Activated CD4-positive, alpha-beta T cell treated with anti-CD3 and anti-CD28 coated beads for 48 hours (primary cell): ENCODE data around the gene ELAVL1.

Source experiments
- DNase-seq: peaks from one replicate; pipeline ENCODE4 v3.0.0-alpha.2; 2020

ELAVL1 gene

DNA sequence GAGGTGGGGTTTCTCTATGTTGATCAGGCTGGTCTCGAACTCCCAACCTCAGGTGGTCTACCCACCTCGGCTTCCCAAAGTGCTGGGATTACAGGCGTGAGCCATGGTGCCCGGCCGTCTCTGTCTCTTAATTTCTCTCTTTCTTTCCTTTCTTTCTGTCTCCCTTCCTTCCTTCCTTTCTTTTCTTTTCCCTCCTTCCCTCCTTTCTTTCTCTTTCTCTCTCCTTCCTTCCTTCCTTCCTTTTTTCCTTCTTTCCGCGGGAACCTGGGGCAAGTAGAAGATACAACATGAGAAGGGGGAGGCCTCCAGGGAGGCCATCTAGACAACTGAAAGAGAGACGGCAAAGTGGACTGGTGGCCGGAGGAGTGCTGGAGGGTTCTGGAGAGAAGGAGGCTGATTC lies 15.2 kb upstream of the ELAVL1 start:
- no peak for DNase-seq

DNA sequence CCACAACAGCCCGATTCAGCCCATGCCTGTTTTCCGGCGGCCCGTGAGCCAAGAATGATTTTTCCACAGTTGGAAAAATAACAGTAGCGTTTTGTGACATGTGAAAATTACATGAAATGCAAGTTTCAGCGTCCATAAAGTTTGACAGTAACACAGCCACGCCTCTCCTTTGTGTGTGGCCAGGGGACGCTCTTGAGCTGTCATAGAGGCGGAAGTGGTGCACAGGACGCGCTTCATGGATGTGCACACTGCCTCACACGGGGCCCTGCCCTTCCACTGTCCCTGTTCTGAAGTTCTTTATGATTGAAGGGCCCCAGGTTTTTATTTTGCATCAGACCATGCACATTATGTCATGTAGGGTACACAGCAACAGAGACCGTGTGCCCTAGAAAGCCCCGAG lies 12.4 kb upstream of the ELAVL1 start:
- DNase-seq, result peak; percentile 48

- DNase-seq, result peak; percentile 31
Measured at GRCh38 chr19:8004723-8005513, 523 bp downstream of the ELAVL1 start.

- DNase-seq, result no peak
Measured at GRCh38 chr19:8004001-8004400, 1.4 kb downstream of the ELAVL1 start.

DNA sequence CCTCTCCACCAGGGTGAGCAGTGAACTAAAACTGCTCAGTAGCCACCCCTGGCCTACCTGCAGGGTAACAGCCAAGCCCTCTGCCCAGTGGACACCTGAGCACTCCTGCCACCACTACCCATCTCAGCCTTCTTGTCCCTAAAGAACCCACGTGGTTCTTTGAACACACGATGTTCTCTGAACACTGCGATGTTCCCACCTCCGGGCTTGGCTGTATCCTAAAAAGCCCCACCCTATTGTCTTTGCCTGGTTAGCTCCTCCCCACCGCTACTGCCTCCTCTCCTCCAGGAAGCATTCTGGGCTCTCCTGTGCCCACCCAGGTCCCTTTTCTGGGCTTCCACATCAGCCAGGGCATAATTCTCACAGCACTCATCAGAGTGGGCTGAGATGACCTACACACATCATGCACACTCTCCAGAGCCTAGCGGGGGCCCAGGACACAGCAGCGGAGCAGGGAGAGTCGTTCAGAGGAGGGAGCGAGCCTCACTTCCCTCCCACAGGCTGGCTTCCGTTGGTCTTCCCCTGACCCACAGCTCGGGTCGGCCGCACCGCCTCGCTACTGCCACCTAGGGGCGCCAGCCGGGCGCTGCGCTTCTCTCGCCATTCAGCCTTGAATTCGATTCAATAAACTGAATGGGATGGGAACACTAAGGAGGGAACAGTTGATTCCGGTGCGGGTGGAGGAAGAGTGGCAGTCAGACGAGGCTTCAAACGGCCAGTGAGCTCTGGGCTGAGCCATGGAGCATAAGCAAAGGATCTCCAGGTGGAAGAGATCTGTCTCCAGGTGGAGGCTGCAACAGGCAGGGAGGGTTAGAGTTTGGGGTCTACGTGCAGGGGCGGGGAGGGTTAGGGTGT lies 3.2 kb downstream of the ELAVL1 start:
- DNase-seq, result peak; percentile 86

DNA sequence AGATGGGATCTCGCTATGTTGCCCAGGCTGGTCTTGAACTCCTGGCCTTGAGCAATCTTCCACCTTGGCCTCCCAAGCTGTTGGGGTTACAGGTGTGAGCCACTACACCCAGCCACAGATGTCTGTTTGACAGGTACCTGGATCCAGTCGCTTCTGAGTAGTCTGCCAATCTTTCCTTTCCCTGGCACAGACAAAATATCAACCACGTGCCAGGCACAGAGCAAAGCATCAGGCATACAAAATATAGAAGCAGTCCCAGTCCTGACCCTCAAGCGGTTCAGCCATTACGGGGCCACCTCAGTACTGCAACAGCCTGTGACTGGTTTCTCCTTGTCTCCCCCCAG lies 3.8 kb downstream of the ELAVL1 start:
- DNase-seq, result no peak

- DNase-seq, result no peak
Measured at GRCh38 chr19:8000298-8001038, 5.0 kb downstream of the ELAVL1 start.

GRCh38 chr19:7999376-7999775 lies 6.1 kb downstream of the ELAVL1 start:
- DNase-seq, result no peak

DNA sequence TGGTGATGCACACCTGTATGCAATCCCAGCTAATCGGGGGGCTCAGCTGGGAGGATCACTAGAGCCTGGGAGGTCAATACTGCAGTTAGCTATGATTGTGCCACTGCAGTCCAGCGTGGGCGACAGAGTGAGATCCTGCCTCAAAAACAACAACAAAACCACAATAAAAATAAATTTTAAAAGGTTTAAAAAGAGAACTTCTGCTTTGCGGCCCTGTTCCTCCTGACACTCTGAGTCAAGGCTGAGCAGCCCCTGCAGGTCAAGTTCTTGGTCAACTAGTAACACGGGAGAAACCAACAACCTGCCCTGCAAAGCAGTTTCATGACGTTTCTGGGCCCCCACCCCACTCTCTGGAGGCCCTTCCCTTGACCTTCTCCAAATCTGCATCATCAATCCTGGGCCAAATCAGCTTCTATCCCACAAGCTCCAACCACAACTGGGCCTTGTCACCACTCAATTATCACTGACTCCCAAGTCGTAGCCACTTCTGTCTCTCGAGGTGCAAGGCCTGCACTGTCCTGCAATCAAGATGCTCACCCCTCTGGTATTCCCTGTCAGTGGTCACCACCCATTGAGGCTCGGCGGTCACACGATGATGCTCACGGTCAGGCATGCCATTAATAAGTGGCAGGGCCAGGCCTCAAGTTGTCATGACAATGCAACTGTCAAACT lies 7.5 kb downstream of the ELAVL1 start:
- DNase-seq, result no peak

DNA sequence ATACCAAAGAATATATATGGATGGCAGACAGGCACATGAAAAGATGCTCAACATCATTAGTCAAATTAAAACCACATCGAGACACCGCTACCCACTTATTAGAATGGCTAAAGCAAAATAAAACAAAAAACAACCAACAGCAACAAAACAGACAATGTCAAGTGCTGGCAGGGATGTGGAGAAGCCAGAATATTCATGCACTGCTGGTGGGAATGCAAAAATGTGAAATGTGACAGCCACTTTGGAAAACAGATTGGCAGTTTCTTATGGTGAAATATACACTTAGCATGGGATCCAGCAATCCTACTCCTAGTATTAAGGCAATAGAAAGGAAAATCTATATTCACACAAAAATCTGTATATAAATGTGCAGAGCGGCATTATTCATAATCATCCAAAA lies 8.6 kb downstream of the ELAVL1 start:
- no peak for DNase-seq

DNA sequence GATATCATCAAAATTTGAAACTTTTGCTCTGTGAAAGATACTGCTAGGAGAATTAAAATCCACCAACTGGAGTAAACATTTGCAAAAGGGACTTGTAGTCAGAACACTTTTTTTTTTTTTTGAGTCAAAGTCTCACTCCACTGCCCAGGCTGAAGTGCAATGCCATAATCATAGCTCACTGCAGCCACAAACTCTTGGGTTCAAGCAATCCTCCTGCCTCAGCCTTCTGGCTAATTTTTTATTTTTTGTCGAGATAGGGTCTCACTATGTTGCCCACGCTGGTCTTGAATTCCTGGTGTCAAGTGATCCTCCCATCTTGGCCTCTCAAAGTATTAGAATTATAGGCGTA lies 9.7 kb downstream of the ELAVL1 start:
- no peak for DNase-seq

DNA sequence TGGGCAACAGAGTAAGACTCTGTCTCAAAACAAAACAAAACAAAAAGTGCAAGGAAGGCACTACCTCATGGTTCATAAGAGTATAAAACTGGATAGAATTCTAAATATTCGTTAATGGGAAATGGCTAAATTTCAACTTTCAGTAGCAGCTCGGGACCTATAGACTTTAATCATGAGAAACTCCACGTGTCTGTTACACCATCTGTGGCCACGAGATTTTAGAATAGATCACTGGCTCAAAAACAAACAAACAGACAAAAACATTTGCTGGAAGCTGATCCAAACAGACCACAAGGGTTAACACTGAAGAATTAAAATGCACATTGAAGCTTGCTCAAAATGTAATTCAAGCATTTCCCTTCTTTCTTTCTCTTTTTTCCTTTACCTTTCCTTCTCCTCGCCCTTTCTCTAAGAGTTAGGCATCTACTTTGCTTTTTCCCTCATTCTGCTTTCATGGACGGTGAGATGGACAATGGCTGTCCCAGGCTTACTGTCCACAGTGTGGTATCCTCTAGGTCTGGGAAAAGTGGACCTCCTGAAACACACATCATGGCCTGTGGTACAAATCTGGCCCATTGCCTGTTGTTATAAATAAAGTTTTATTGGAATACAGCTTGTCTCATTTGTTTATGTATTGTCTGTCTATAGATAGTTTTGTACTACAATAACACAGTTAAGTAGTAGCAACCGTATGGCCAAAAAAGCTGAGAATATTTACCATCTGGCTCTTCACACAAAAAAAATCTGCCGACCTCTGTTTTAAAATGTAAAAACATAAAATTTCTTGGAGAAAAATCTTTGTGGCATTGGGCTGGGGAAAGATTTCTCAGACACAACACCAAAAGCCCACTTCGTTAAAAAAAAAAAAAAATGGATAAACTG lies 10.3 kb downstream of the ELAVL1 start:
- no peak for DNase-seq

- DNase-seq, result no peak
Measured at GRCh38 chr19:7994114-7994513, 11.3 kb downstream of the ELAVL1 start.

DNA sequence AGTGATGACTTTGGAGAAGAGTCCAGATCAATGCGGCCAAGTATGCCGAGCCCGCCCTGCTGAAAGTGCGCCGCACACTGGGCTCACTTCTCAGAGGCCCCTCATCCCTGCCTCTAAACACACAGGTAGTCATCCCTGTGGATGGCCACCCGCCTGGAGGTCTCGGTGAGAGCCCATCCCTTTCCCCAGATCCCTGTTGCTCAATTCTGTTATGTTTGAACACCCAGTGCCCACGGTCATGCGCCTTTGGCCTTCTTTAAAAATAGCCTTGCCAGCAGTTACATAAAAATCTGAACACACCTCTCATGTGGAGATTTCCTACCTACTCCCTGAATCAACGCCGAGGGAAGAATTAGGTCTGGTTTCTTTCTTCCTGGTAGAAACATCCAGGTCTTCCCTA lies 11.9 kb downstream of the ELAVL1 start:
- no peak for DNase-seq

GRCh38 chr19:7992575-7992974 lies 12.9 kb downstream of the ELAVL1 start:
- no peak for DNase-seq

- no peak for DNase-seq
Measured at GRCh38 chr19:7989071-7989575, 16.3 kb downstream of the ELAVL1 start.

- DNase-seq, result no peak
Measured at GRCh38 chr19:7988307-7988706, 17.1 kb downstream of the ELAVL1 start.

DNA sequence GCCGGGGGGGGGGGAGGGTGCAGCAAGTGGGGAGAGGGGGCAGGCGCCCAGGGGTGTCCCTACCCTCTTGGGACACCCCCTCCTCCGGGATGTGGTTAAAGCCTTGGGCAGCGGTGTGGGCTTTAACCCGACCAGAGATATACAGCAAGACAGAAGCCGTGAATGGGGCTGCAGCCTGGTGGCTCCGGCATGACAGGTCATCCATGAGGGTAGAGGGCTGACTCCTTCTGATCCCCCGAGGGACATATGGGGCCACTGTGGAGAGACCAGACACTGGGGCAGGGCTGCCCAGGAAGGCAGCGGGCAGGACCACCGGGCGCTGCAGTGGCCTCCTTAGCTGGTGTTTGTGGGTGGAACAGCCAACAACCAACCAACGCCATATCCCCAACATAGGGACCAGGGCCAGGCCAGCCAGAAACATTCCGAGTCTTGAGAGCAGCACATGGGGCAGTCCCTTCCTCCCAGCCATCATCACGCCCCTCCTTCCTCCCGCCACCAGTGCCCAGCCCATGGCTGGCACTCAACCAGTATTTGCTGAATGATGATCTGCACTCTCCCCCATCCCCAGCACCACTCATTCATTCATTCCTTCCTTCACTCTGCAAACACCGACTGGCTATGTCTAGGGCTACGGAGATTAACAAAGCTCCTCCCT lies 18.2 kb downstream of the ELAVL1 start:
- no peak for DNase-seq

- DNase-seq, result no peak
Measured at GRCh38 chr19:7986321-7987113, 18.9 kb downstream of the ELAVL1 start.

DNA sequence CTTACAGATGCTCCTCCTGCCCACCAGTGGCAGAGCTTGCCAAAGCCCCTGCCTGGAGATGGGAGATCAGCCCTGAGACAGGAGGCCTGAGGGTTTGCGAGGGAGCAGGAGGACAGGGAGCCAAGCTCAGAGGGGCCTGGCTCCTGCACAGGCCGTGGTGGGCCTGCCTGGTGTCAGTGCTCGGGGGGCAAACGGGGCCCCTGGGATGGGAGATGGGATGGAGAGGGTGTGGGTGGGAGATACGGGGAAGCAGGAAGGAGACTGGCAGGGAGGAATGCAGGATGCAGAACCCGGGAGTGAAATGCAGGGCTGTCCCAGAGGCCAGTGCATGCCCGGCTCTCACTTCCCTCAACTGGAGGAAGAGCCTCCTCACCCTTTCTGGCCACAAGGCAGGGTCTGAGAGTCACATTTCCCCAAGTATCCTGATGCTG lies 19.9 kb downstream of the ELAVL1 start:
- no peak for DNase-seq
